HG03196 (cell line): ENCODE measurements around the gene ARMH4.

Experiments
- ATAC-seq: cut with Tn5 transposase; IDR thresholded peaks from one replicate; pipeline ENCODE4 v1.9.1; 2021; ENCODE audit not compliant: unreplicated experiment

The ARMH4 gene

DNA sequence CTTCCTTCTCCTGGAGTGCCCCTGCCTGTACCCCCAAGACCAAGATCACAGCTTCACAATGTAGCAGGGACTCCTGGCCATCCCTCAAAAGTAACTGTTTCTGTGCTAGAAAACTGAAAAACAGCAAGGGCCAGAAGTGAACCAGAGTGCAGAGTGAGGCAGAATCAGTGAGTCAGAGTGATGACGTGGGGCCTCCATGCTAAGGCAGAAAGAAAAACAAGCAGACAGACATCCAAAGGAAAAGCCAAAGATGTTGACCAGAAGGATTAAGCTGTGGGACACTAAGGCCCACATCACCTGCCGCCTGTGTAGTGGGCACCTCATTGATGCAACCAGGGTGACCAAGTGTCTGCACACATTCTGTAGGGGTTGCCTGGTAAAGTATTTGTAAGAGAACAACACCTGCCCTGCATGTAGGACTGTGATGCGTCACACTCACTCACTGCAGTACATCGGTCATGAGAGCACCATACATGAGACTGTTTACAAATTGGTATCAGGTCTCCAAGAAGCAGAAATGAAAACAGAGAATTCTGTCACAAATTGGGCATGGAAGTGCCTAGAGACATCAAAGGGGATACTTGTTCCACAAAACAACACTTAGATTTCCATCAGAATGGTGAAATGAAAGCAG, 51.2 kb downstream of the ARMH4 start:
- no peak for ATAC-seq

DNA sequence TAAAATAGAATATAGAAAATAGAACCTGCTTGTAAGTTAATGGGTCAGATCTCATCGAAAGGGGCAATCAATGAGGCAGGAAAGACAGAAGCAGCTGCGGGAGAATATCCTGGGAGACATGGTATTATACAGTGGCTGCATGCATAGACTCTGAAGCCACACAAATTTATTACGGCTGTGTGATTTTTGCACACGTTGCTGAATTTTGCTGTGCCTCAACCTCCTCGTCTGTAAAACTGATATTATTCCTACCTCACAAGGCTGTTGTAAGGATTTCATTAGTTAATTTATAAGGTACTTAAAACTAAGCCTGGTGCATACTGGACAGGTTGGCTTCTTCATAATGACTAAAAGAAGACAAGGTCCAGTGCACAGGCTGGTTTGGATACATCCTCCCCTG, 52.3 kb downstream of the ARMH4 start:
- no peak for ATAC-seq

DNA sequence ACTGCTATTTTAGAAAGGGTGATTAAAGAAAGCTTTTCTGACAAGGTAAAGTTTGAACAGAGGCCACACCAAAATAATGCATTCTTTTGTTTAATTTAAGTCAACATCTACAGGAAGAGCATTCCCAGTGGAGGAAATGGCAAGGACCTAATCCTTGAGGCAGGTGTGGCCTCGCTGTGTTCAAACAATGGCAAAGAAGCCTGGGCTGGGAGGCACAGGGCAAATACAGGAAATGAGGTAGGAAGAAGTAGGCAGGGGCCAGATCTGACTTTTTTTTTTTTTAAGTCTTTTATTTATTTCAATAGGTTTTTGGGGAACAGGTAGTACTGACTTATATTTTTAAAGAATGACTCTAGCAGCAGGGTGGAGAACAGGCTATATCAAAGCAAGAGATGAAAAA, 53.5 kb downstream of the ARMH4 start:
- ATAC-seq, result no peak

DNA sequence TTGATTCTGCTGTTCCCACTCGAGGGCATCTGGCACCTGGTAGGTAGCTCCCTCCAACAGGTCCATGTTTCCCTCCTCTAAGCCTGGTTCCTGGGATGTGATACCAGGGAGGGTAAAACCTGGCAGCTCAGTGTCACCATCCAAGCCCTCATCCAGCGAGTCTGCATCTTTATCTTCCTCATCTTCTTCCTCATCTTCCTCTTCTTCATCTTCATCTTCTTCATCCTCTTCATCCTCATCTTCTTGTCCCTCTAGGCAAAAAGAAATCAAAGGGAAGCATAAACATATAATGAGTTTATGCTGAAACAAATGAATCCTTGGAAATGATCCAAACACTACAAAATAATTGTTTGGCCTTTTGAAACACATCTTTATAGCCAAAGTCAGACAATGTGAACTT, 55.3 kb downstream of the ARMH4 start:
- ATAC-seq, result no peak

DNA sequence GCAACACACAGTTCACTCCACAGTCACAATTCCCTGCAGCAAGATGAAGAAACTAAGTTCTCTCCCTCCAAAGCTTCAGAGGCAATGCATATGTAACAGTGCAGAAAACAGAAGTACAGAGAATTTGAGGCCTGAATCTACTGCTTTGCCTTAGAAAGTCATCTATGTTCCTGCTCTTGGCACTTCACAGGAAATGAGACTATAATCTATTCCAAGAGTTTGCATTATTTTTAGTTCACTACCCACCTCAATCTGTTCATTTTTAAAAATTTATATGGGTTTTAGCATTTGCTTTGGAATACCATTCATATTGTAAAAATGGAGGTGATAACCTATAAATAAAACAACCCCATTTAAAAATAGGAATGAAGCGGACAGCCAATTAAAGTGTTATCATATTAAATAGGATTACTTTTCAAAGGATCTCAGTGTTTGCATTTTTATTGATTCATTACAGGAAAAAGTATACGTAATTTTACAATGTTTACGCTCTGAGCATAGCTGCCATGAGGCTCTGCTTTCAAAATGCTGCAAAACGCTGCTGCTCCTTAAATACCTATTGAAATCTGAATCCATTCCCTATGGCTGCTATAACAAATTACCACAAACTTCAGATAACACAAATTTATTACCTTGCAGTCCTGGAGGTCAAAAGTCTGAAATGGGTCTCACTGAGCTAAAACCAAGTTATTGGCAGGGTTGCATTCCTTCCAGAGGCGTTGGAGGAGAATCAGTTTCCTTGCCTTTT, 60.0 kb downstream of the ARMH4 start:
- no peak for ATAC-seq

DNA sequence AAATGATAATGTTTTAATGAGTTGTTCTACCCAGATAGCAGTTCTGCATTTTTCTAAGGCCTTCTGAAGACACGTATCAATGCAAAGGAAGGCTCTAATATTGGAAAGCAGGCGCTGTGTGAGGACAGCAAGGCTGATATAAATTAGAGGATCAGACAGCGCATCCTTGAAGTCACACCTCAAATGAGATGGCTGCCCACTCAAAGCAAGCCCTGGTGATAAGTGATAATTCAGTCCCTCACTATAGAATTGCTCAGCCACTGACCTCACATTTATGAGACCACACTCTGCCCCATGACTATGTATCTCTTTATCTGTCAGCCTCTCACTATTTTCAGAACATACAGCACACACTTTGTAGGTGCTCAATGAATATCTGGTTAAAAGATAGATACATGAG, 62.4 kb downstream of the ARMH4 start:
- no peak for ATAC-seq

DNA sequence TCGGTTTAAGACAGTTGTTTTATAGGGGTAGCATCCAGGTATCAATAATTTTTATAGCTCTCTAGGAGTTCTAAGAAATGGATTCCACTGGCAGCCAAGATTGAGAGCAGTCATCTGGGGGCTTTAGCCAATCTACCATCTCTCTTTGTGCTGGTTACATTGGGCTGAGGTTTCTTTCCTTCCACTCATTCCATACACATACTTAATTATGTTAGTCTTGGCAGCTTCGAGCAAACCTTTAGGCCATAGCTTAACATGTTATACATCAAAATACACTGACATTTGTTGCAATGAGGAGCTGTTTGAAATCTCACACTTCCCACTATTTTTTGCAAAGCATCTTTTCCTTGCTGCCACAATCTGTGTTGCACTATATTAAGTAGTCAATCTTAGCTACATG, 63.1 kb downstream of the ARMH4 start:
- no peak for ATAC-seq

DNA sequence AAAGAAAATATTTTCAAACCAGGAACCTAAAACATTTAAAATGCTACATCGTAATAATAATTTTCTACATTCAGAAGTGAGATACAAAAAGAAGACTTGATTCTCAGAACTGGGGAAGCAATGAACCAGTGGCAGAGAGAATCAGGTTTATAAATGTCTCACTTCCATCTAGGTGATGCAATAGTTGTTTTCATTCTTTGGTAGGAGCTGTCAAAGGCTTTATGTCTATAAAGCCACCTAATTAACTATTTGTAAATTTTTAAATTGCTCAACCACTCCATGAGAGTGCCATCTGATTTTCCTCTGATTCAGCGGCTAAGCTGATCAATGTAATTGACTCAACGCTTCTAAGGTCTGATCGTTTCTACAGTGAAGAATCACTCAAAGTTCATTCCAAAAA, 66.1 kb downstream of the ARMH4 start:
- no peak for ATAC-seq

DNA sequence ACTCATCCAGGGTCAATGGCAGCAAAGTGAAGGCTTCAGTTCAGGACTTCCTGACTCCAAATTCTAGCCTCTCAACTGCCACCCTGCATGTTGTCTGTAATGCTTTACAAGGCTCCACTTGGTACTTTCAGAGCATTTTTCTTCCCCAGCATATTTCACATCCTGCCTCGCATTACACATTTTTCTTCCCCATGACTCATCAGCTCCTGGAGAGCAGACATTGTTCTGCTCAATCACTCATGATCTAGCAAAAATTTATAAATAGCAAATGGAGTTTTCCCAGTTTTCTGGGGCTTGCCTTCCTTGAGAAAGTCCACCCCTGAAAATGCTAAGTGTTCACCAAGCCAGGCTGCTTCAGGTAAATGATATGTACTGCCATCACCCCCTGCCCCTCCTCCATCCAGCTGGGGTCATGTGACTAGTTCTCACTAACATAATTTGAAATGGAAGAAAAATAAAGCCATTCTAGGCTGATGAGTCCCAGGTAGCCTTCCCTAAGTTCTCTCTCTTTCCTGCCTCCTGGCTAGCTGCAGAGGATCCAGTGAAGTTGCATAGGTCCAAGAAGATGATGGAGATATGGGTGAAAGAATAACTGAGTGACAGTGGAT, 69.4 kb downstream of the ARMH4 start:
- no peak for ATAC-seq

DNA sequence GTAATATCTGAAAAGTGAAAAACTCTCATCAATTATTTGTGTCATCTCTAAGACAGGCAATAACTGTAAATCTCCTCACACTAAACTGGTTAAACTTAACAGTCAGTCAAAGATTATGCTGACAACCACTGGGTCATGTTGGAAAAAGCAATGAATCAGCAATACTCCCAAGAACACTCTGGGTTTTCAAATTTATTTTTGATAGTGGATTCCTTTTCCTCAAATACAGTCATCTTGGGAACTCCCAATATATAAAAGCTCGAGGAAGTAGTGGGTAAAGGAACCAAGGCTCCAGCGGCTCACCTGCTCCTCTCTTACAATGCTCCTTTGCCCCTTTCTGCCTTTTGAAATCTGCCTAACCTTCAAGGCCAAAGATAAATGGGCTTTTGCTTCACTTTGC, 70.0 kb downstream of the ARMH4 start:
- no peak for ATAC-seq

DNA sequence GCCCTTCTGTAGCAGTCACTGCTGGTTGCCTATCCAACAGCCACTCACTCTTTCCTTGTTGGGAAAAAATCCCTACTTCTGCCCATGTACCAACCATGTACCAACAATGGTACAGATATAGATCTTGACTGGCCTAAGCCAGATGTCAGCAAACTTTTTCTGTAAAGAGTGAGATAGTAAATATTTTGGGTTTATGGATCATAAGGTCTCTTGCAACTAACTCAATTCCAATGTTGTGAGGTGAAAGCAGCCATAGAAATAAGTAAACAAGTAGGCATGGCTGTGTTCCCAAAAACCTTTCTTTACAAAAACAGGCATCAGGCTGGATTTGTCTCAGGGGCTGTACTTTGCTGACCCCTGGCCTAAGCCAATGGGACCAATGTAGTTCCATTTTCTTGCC, 73.5 kb downstream of the ARMH4 start:
- no peak for ATAC-seq

DNA sequence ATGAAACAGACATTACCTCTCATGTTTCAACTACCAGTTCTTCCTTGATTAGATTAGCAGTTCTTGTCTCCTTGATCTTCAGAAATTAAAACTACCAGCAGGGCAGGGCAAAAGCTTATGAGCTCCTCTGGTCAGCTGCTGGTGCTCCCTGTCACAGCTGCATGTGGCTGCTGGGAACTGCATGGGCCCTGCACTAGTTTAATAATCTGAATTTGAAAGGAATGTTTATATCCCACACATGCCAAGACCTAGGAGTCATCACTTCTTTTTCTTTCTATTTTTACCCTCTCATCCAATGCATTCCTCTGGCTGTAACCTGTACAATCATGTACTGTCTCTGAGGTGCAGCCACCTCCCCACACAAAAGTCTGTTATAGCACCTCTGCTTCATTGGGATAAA, 73.9 kb downstream of the ARMH4 start:
- ATAC-seq, result no peak

DNA sequence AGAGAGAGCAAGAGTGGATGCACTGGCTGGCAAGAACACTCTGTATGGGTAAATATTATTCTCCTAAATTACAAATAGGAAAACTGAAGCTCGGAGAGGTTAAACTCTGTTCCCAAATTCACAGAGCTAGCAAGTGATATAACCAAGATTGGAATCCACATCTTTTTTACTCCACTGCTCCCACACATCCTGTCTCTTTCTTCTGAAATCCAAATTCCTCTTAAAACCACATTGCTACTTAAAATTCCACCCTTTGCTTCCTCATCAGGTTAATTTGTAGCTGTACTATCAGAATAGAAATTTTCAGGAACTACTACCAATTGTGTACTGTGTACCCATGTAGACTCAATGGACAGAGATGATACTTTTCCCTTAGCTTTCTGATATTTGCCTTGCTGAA, 74.4 kb downstream of the ARMH4 start:
- ATAC-seq, result no peak

DNA sequence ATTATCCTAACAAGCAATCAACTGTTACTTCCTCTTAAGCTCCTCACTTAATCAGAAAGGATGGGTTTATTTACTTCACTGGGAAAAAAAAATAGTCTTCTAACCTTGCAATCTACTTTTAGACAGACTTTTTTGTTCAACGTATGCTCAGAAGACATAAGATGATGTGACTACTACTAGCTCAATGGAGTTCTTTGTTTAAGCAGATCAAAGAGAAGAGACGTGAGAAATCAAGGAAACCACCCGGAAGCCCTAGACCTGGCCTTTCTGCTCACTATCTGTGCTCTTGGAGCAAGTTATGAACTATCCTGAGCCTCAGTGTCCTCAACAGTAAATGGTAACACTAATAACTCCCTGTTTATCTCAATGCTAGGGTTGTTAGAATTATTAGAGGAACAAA, 78.5 kb downstream of the ARMH4 start:
- no peak for ATAC-seq

DNA sequence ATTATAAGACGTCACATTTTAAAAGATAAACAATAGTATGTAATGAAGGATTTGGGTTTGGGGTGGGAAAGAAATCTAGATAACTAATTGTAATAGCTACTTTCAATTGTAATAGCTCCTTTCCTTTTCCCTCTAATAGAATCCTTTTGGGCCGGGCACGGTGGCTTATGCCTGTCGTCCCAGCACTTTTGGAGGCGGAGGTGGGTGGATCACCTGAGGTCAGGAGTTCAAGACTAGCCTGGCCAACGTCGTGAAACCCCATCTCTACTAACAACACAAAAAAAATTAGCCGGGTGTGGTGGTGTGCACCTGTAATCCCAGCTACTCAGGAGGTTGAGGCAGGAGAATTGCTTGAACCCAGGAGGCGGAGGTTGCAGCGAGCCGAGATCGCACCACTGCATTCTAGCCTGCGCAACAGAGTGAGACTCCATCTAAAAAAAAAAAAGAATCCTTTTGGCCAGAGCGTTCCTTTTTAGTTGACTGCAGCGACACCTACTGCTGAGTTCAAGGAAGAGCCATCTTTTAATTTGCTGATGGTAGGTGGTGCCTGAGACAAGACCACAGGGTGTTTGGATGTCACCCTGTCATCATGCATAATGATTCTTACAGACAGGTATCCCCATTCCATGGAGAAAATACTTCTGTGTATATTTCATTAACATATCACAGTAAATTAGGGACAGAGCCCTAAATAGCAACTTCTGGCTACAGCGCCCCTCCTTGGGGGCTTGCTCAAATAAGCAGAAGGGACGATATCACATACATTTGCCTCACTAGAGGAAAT, 79.5 kb downstream of the ARMH4 start:
- peak; percentile 63 for ATAC-seq

DNA sequence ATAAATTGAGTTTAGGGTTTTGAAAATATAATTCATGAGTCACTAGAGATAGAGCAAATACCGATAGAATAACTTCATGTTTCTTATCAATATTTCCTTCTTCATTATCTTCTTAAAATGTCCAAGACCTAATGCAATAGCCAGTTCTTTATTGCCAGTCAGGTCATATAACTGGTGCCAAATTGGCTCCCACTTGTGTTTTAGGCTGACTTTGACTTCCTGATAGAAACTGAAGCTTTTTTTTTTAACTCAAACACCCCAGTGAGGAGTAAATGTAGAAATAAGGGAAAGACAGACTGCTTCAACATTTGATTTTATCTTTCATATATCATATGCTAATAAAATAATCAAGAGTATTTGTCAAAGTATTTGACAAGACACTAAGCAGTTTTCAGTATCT, 80.7 kb downstream of the ARMH4 start:
- ATAC-seq, result no peak

DNA sequence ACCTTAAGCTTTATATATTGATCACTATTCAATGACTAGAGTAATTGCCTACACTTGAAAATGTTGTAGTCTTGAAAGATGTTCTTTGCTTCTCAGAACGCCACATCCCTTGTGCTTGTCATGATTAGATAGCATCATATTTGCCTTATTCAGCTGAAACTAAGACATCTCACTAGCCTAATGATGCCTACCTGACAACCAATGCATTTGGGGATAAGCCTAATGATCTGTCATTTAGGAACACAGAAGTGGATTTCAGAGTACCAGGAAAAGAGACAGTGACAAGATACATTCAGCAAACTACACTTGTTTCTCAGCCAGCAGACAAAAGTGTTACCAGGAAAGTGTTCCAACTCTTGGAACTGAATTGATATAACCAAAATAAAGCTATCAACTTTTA, 83.7 kb downstream of the ARMH4 start:
- ATAC-seq, result no peak

DNA sequence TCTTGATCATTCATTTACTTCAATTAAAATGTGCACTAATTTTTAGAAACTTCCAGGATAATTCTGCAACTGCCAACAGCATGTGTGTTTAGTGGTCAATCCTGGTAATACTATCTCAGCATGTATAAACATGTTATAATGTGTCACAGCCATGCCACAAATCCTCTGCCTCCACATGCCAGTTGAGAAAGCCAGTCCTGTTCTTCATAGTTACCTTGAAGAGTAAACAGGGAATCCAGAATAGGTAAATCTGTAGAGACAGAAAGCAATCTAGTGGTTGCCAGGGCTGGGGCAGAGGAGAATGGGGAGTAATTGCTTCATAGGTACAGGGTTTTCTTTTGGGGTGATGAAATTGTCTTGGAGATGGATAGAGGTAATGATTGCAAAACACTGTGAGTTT, 85.9 kb downstream of the ARMH4 start:
- ATAC-seq, result no peak

DNA sequence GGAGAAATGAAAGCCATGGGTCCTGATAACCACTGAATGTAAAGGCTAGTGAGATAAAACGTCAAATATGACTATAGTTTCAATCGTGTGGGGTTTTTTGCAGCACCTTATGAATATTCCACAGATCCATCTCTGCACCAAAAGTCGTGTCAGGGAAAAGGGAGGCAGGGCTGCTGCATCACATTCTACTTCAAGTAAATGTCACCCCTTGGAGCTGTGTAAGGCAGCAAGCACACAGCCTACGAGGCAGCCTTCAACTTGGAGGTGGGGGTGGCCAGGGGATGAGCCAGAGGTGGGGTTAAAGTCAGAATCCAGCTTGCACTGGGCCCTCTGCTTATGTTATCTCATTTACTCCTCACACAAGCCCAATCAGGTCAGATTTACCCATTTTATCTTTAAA, 90.4 kb downstream of the ARMH4 start:
- no peak for ATAC-seq

DNA sequence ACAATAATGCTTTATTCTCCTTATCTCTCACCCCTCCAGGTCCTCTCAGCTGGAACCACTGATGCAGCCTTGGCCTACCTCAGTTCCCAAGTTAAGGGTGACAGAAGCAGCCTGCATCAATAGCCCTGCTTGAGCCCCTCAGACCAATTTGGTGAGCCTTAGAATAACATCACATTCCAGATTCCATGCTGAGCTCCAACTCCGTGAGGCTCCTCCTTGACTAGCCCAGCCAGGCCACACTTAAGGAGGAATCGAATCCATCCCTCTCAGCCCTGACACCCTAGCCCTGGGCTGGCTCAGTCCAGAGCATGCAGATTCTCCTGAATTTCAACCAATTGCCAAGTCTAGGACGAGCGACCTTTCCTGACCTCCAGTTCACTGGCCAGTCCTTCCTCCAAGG, 91.1 kb downstream of the ARMH4 start:
- no peak for ATAC-seq

DNA sequence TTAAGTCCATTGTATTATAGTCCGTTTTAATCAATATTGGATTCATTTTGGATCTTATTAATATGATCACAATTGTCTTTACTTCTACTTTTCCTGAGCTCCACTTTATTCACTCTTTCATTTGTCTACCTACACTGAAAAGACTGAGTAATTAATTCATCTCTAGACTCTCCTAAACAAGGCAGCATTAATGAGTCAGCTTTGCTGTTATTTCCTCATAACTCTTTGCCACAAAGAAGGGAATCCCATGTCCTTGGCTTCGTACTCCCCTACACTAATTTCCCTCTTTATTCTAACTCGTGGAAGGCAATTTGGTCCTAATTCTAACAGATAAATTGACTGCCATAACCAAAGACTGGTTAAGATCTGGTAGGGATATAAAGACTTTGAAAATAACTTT, 91.9 kb downstream of the ARMH4 start:
- no peak for ATAC-seq

DNA sequence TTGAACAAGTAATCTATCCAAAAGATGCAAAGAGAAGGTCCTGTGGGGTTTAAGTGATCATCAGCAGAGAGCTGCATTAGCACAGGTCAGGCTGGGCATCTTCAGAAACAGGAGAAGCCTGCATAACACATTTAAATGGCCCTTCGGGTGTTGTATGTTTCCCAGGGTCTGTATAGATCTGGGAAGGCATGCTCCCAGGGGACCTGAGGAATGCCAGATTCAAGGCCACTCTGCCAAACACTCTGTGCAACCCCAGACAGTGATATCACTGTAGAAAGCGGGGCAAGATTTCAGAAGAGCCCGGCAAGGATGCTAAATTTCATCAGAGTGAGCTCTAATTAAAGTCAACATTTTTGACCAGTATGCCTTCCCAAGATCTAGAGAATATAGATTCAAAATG, 92.9 kb downstream of the ARMH4 start:
- no peak for ATAC-seq
